SK-N-SH (cell line): ENCODE data around the gene INPP5A. TPM values are rescaled to one million over a fixed set of nuclear protein-coding genes. Genes with fewer than 3 reads are reported as not detected.
A peak's percentile ranks its signal among the peaks of the same experiment; 100 is the strongest.

Experiments
- CTCF ChIA-PET: fragments of 300-600, 350-600 bp; formaldehyde crosslinking; extraction: SDS; loops from one replicate; lab custom pipeline; 2021; lab: Yijun Ruan, JAX
- POLR2A ChIA-PET: fragments of 350-600 bp; sonication (Branson Sonifier 250); formaldehyde crosslinking; extraction: SDS; loops from one replicate; lab custom pipeline; 2020; ENCODE audit warnings: antibody characterized with exemption, inconsistent platforms; lab: Yijun Ruan, JAX
- DNase-seq: peaks from one replicate; pipeline ENCODE4 v3.0.0; 2012
- H2AFZ ChIP-seq: fragments of 200-600 bp; sonication (generic); 2 replicates; pipeline ENCODE4 v1.8.1; 2016; ENCODE audit warnings: antibody characterized with exemption, mild to moderate bottlenecking, low read depth
- H3F3A ChIP-seq: fragments of 200-600 bp; sonication (generic); replicated peaks from 2 replicates; pipeline ENCODE3; 2016; ENCODE audit warnings: antibody characterized with exemption, mild to moderate bottlenecking; ENCODE audit not compliant: insufficient read depth
- H3K27ac ChIP-seq, 2 experiments: fragments of 200-500 bp in 1 of 2; fragments of 200-600 bp in 1 of 2; sonication (Bioruptor generic) in 1 of 2; sonication (generic), shearing (Covaris generic) in 1 of 2; 2 replicates each; pipeline versions ENCODE4 v1.5.1 to v1.6.1; 2014 to 2016; ENCODE audit warnings: low read depth in 2 of 2, inconsistent platforms in 1 of 2, low read length in 1 of 2, mild to moderate bottlenecking in 1 of 2, mixed read lengths in 1 of 2
- H3K27me3 ChIP-seq: fragments of 200-600 bp; sonication (generic), shearing (Covaris generic); 2 replicates; pipeline ENCODE4 v1.6.1; 2016; ENCODE audit warnings: mixed run types; ENCODE audit not compliant: insufficient read depth
- H3K36me3 ChIP-seq, 2 experiments: fragments of 200-500 bp in 1 of 2; fragments of 200-600 bp in 1 of 2; sonication (Bioruptor generic) in 1 of 2; sonication (generic) in 1 of 2; replicated peaks in 1 of 2; 2 replicates each; pipeline versions ENCODE3 to v1.5.1; 2014 to 2016; ENCODE audit warnings: low read length in 1 of 2, mild to moderate bottlenecking in 1 of 2; ENCODE audit not compliant: insufficient read depth in 2 of 2, control insufficient read depth in 1 of 2
- H3K4me1 ChIP-seq, 2 experiments: fragments of 200-500 bp in 1 of 2; fragments of 200-600 bp in 1 of 2; sonication (Bioruptor generic) in 1 of 2; sonication (generic), shearing (Covaris generic) in 1 of 2; 2 replicates each; pipeline versions ENCODE4 v1.5.1 to v1.6.1; 2014 to 2016; ENCODE audit warnings: low read depth in 1 of 2, low read length in 1 of 2, mixed run types in 1 of 2; ENCODE audit not compliant: insufficient read depth in 2 of 2, control insufficient read depth in 1 of 2
- H3K4me2 ChIP-seq: fragments of 200-600 bp; sonication (generic), shearing (Covaris generic); 2 replicates; pipeline ENCODE4 v1.6.1; 2017; ENCODE audit warnings: mixed run types
- H3K4me3 ChIP-seq, 2 experiments: fragments of 200-500 bp in 1 of 2; fragments of 200-600 bp in 1 of 2; sonication (Bioruptor generic) in 1 of 2; sonication (generic), shearing (Covaris generic) in 1 of 2; 2 replicates each; pipeline versions ENCODE4 v1.5.1 to v1.8.1; 2014 to 2016; ENCODE audit warnings: low read depth in 2 of 2, inconsistent platforms in 1 of 2, low read length in 1 of 2, mild to moderate bottlenecking in 1 of 2, mixed read lengths in 1 of 2, moderate library complexity in 1 of 2
- H3K79me2 ChIP-seq: fragments of 200-600 bp; sonication (generic); 2 replicates; pipeline ENCODE4 v1.8.1; 2017; ENCODE audit warnings: mild to moderate bottlenecking; ENCODE audit not compliant: insufficient read depth
- H3K9ac ChIP-seq: fragments of 200-600 bp; sonication (generic); 2 replicates; pipeline ENCODE4 v1.6.1; 2017; ENCODE audit warnings: mixed run types
- H3K9me2 ChIP-seq: fragments of 200-600 bp; sonication (generic); 2 replicates; pipeline ENCODE4 v1.6.1; 2017; ENCODE audit warnings: mixed run types
- H3K9me3 ChIP-seq: fragments of 200-600 bp; sonication (generic); 2 replicates; pipeline ENCODE4 v1.6.1; 2017; ENCODE audit warnings: mixed run types, mild to moderate bottlenecking, moderate library complexity
- H4K20me1 ChIP-seq: fragments of 200-600 bp; sonication (generic); 2 replicates; pipeline ENCODE4 v1.6.1; 2017; ENCODE audit warnings: mild to moderate bottlenecking, mixed run types; ENCODE audit not compliant: insufficient read depth
- FOXJ3 ChIP-seq: sonication (generic); formaldehyde crosslinking; IDR thresholded peaks from 2 replicates; pipeline ENCODE4 v1.5.1; 2020; ENCODE audit warnings: mild to moderate bottlenecking, missing genetic modification reagents
- FOXM1 ChIP-seq: IDR thresholded peaks from 2 replicates; pipeline ENCODE4 v1.4.0; 2012; ENCODE audit warnings: low read depth, mild to moderate bottlenecking
- GABPA ChIP-seq: IDR thresholded peaks from 2 replicates; pipeline ENCODE4 v1.4.0; 2012; ENCODE audit warnings: low read depth, mild to moderate bottlenecking
- JUND ChIP-seq: IDR thresholded peaks from 2 replicates; pipeline ENCODE4 v1.4.0; 2012
- MXI1 ChIP-seq: IDR thresholded peaks from 2 replicates; pipeline ENCODE4 v1.6.1; 2012; ENCODE audit warnings: mild to moderate bottlenecking, low read depth, low read length, improper control_type of control experiment
- NFIC ChIP-seq: IDR thresholded peaks from 2 replicates; pipeline ENCODE4 v1.4.0; 2012; ENCODE audit warnings: borderline replicate concordance
- POLR2AphosphoS5 ChIP-seq: IDR thresholded peaks from 2 replicates; pipeline ENCODE4 v1.6.1; 2012; ENCODE audit warnings: low read depth, low read length
- RAD21 ChIP-seq: IDR thresholded peaks from 2 replicates; pipeline ENCODE4 v1.6.1; 2012; ENCODE audit warnings: mild to moderate bottlenecking, low read length
- RCOR1 ChIP-seq: fragments of 150-350 bp; IDR thresholded peaks from 2 replicates; pipeline ENCODE4 v1.6.1; 2017; ENCODE audit warnings: antibody characterized with exemption, low read length
- RFX5 ChIP-seq: IDR thresholded peaks from 2 replicates; pipeline ENCODE4 v1.6.1; 2012; ENCODE audit warnings: mild to moderate bottlenecking, improper control_type of control experiment, low read length
- RXRA ChIP-seq: IDR thresholded peaks from 2 replicates; pipeline ENCODE4 v1.4.0; 2012; ENCODE audit warnings: low read depth, mild to moderate bottlenecking, borderline replicate concordance
- TCF12 ChIP-seq: IDR thresholded peaks from 2 replicates; pipeline ENCODE4 v1.4.0; 2012
- TEAD4 ChIP-seq: IDR thresholded peaks from 2 replicates; pipeline ENCODE4 v1.4.0; 2012; ENCODE audit warnings: mild to moderate bottlenecking, borderline replicate concordance; ENCODE audit not compliant: insufficient read depth
- YY1 ChIP-seq: IDR thresholded peaks from 2 replicates; pipeline ENCODE4 v1.4.0; 2012; ENCODE audit warnings: low read depth, mild to moderate bottlenecking
- WGBS: methylation state at CpG from one replicate; pipeline ENCODE4 v1.1.6; 2017; ENCODE audit warnings: low lambda C conversion rate; 5-methylcytosine and 5-hydroxymethylcytosine counted together
- polyA plus RNA-seq, 3 experiments: library from polyadenylated mRNA; depleted of rRNA; stranded (reverse); fragments of >200 nt; gene quantifications; 2 replicates each; pipeline ENCODE4 v1.2.3, GENCODE V29; 2012
- TF ChIP-seq, protein P1 (sequence below): fragments of 150-350 bp; IDR thresholded peaks from 2 replicates; pipeline ENCODE4 v1.6.1; 2017; ENCODE audit warnings: antibody characterized with exemption, low read length, low read depth, borderline replicate concordance

INPP5A gene
- polyA plus RNA-seq, 1 of the 3 experiments (the other 2 are of a cell fraction) = 12.0 TPM

DNA sequence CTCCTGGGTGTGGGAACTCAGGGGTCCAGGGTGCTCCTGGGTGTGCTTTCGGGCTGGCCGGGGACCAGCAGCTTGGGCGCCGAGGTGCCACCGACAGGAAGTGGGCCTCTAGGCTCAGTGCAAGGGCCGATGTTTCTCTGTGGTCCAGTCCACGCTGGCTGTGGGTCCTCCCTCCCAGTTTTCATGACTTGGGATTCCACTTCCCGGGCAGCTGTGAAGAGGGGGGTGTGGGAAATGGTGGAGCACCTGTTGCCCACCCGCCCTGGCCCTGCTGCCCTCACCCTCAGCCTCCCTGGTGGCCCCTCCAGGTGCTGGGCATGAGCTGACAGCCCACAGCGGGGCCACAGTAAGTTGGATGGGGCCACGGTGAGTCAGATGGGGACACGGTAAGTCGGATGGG is 189.8 kb downstream of the INPP5A start (continued):
- TF ChIP-seq RCOR1 (no peak), RFX5 (no peak)
- TF ChIP-seq, all 33 proteins: peak for 0

DNA sequence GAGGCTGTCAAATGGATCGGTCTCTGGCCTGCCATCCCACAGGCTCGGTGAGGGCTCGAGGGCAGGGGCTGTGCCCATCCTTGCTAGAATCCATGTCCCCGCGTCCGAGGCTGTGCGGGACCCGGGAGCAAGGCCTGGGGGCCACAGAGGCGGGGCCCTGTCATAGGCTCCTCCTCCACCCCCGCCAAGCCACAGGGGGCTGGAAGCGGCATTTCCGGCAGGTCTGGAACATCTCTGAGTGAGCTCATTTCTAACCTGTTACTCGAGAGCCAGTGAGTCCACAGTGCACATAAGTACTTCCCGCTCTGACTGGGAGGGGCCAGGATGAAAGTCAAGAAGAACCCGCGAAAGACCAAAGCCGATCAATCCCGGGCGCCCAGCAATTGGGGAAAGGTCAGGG is 190.7 kb downstream of the INPP5A start:
- Histone ChIP-seq H3K27ac (no peak overlapping the region), H3K36me3 (no peaks in the 10 kb centered on the region), H3F3A (no peaks in the 10 kb centered on the region), H4K20me1 (no peaks in the 10 kb centered on the region), H3K4me1 (peaks cover 0 to 19% of the 10 kb centered on the region in 2 experiments; a peak in 1 of 4 replicates), H2AFZ (no peak overlapping the region), H3K9me2 (no peaks in the 10 kb centered on the region), H3K79me2 (no peaks in the 10 kb centered on the region), H3K27me3 (no peaks in the 10 kb centered on the region), H3K4me3 (no peak overlapping the region), H3K9me3 (no peaks in the 10 kb centered on the region), H3K9ac (no peak overlapping the region), H3K4me2 (no peak overlapping the region)
- TF ChIP-seq FOXM1 = no peak
- TF ChIP-seq RFX5 = no peak
- TF ChIP-seq RXRA = no peak
- 97% methylated on average over 14 of the region's 19 CpGs for WGBS
- ChIA-PET POLR2A (no interaction called here), CTCF (interaction anchor here (1.2 kb wide), 1 partner anchor 74 kb away, joined by 4 read pairs; no protein-coding TSS in a partner anchor)
- no peak for DNase-seq

DNA sequence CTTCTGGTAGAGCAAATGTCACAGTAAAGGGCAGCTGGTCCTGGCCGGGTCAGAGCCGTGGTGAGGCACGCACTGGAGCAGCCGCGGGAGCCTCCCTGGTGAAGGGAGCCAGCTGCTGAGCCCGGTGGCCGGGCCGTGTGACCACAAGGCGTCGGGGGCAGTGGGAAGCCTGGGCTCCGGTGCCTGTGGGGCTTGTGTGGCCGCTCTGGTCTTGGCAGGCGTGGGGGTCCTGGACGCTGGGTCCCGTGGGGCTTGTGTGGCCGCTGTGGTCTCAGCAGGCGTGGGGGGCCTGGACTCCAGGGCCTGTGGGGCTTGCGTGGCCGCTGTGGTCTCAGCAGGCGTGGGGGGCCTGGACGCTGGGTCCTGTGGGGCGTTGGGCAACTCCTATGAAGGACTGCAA is 191.2 kb downstream of the INPP5A start:
- Histone ChIP-seq H3K27ac (no peak overlapping the region), H3K9ac (no peak overlapping the region), H3F3A (no peaks in the 10 kb centered on the region), H3K4me2 (no peak overlapping the region), H3K9me2 (no peaks in the 10 kb centered on the region), H3K4me1 (peaks cover 0 to 19% of the 10 kb centered on the region in 2 experiments; a peak in 1 of 4 replicates), H3K9me3 (no peaks in the 10 kb centered on the region), H3K36me3 (no peaks in the 10 kb centered on the region), H4K20me1 (no peaks in the 10 kb centered on the region), H3K27me3 (no peaks in the 10 kb centered on the region), H3K79me2 (no peaks in the 10 kb centered on the region), H3K4me3 (no peak overlapping the region), H2AFZ (no peak overlapping the region)
- TF ChIP-seq FOXJ3 (CRISPR knock-in tag) (no peak), RFX5 (no peak)
- WGBS = 97% methylated on average over 14 of the region's 22 CpGs
- ChIA-PET POLR2A (no interaction called here), CTCF (interaction anchor here (1.2 kb wide), 1 partner anchor 75 kb away, joined by 4 read pairs; no protein-coding TSS in a partner anchor)
- DNase-seq = no peak

DNA sequence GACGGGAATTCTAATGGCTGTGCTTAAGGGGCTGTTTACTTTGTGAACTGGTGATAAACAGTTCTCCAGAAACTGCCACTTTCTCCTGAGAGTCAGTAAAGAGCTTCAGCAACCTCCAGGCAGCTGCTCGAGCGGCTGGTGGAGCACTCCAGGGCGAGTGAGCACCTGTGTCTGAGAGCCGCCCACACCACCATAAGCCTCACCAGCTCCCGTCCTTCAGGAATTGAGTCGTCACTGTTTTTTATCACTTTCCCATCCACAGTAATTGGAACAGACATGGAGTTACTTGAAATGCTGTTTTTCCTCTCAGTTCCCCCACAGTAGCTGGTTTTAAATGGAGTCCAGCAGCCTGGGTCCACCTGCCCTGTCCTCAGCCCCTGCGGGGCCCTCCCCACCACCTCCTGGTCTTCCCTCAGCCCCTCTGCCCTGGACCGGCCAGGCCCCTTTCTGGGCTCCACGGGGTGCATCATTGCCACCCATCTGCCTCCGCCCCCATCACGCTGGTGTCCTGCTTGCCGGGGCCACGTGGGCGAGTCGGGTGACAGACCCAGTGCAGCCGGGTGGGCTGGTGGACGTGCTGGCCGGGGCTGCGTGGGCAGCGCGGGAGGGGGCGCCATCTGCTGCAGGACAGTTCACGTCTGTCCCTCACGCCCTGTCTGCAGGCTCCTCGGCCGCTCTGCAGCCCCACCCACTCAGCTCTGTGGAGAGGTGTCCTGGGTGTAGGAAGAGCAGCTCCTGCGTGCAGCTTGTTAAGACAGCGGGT is 192.4 kb downstream of the INPP5A start:
- Histone ChIP-seq H3K9ac (no peak overlapping the region), H3K9me3 (no peaks in the 10 kb centered on the region), H3F3A (no peaks in the 10 kb centered on the region), H3K4me1 (peaks cover 0 to 25% of the 10 kb centered on the region in 2 experiments; a peak in 1 of 4 replicates), H3K36me3 (no peaks in the 10 kb centered on the region), H2AFZ (no peak overlapping the region), H3K4me3 (no peak overlapping the region), H4K20me1 (no peaks in the 10 kb centered on the region), H3K27ac (peak overlapping the region in 1 of 2 experiments; percentile 16; a peak in 1 of 4 replicates), H3K27me3 (no peaks in the 10 kb centered on the region), H3K4me2 (no peak overlapping the region), H3K9me2 (no peaks in the 10 kb centered on the region), H3K79me2 (no peaks in the 10 kb centered on the region)
- 68% methylated on average over 15 of the region's 29 CpGs for WGBS
- CTCF ChIA-PET = interaction anchor here (0.7 to 1.8 kb wide), 4 partner anchors 14 to 75 kb away, joined by 3 to 9 read pairs (median 3); no protein-coding TSS in a partner anchor
- peak; percentile 86 for DNase-seq
- POLR2A ChIA-PET = interaction anchor here (0.6 kb wide), 1 partner anchor 208 kb away, joined by 3 read pairs; no protein-coding TSS in a partner anchor
- TF ChIP-seq JUND (no peak), YY1 (no peak), NFIC (no peak), TCF12 (peak; percentile 24; the same call in 1 of the 2 replicates), MXI1 (peak; percentile 83; the same call in 1 of the 2 replicates), RXRA (no peak), POLR2AphosphoS5 (no peak), TEAD4 (no peak), GABPA (no peak), RCOR1 (no peak), RAD21 (peak; percentile 32)
- TF ChIP-seq, protein P1, sequence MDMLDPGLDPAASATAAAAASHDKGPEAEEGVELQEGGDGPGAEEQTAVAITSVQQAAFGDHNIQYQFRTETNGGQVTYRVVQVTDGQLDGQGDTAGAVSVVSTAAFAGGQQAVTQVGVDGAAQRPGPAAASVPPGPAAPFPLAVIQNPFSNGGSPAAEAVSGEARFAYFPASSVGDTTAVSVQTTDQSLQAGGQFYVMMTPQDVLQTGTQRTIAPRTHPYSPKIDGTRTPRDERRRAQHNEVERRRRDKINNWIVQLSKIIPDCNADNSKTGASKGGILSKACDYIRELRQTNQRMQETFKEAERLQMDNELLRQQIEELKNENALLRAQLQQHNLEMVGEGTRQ = no peak
